Activated naive CD8-positive, alpha-beta T cell treated with anti-CD3 and anti-CD28 coated beads, Interleukin-2, amount 10 ng/mL, durations not matched to agents 7 days and 5 days (primary cell): ENCODE measurements around the gene CA12. TPM values are rescaled to one million over a fixed set of nuclear protein-coding genes. Genes with fewer than 3 reads are reported as not detected.
"Not testable (repeated sequence)": the region's sequence is repeated elsewhere in the genome, so short reads cannot be mapped to it uniquely, and the experiment has no call there.

Experiments used
- ATAC-seq: fragments of 150-1000 bp; cut with Tn5 transposase; one replicate; pipeline ENCODE4 v1.10.0; 2021; ENCODE audit warnings: low read depth, moderate library complexity
- POLR2A ChIA-PET: fragments of 350-600 bp; sonication (Branson Sonifier 250); formaldehyde crosslinking; loops from one replicate; lab custom pipeline; 2021; ENCODE audit warnings: antibody characterized with exemption; lab: Charles Lee
- DNase-seq: peaks from one replicate; pipeline ENCODE4 v3.0.0; 2021
- H3K27ac Mint-ChIP-seq: one replicate; pipeline ENCODE4 v1.8.0; 2022; ENCODE audit warnings: mild to moderate bottlenecking, mixed read lengths
- H3K27me3 Mint-ChIP-seq: one replicate; pipeline ENCODE4 v1.8.0; 2022; ENCODE audit warnings: mild to moderate bottlenecking, moderate library complexity, mixed read lengths
- H3K36me3 Mint-ChIP-seq: one replicate; pipeline ENCODE4 v1.8.0; 2021; ENCODE audit warnings: mild to moderate bottlenecking, mixed read lengths
- H3K4me1 Mint-ChIP-seq: one replicate; pipeline ENCODE4 v1.8.0; 2021; ENCODE audit warnings: mixed read lengths
- H3K4me3 Mint-ChIP-seq: one replicate; pipeline ENCODE4 v1.8.0; 2022; ENCODE audit warnings: mild to moderate bottlenecking, moderate library complexity, mixed read lengths
- H3K9me3 Mint-ChIP-seq: one replicate; pipeline ENCODE4 v1.8.0; 2021; ENCODE audit warnings: mixed read lengths
- total RNA-seq, 2 experiments: library from RNA; stranded (reverse); gene quantifications; one replicate each; pipeline ENCODE4 v1.2.3, GENCODE V29; 2021

Gene CA12
- total RNA-seq, 2 experiments from 2014 or later = not detected

DNA sequence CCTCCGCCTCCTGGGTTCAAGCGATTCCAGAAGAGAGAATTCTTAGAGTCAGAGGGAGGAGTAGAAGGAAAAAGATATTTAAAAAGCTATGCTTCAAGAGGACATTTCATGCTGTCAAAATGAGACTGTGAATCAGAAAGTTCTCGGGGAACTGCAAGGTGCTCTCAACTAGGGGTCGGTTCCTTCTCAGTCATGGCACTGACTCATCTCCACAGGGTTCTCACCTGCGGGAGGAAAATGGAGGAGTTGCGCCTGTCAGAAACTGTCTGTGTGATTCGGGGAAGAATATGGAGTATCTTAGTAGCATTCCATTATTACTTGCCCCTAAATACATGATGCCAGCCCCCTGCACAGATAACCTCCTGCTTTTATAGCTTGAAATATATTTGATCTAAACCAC is 56.9 kb downstream of the CA12 start:
- no peaks in the 10 kb centered on the region for H3K4me1 Mint-ChIP-seq
- H3K27me3 Mint-ChIP-seq = peaks cover 7% of the 10 kb centered on the region
- H3K27ac Mint-ChIP-seq = no peak overlapping the region
- POLR2A ChIA-PET = no interaction called here
- no peak for DNase-seq
- ATAC-seq = no peak
- no peak overlapping the region for H3K4me3 Mint-ChIP-seq
- H3K9me3 Mint-ChIP-seq = no peaks in the 10 kb centered on the region
- H3K36me3 Mint-ChIP-seq = no peaks in the 10 kb centered on the region

DNA sequence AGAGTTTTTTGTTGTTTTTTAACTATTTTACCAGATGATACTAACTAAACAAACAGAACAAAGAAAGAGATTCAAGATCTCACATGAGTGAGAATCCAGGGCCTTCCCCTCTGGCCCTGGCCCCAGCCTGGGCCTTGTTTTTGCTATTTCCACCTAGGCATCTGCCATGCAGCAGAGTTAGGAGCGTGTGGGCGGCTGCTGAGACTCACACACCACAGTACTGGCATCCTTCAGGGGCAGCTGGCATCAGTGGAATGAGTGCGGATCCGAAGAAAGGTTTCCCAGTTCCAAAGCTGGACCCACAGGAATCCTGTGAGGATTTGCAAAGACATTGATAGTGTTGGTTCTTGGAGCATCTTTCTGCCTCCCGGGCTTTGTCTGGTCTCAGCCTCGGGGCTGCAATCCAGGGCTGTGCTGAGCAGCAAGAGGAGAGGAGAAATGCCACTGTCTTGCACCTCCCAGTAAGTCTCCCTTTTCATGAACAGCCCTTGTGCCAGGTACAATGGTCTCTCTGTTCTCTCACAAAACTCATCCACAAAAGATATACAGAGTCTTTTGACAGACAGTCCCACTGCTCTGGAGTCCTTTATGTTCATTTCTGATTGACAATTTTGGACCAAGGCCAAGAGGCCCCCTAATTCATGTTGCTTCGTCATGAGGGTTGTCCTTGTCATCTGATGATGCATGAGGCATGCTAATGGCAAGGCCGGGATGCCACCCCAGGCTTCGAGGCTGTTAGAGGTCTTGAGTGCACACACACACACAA is 57.7 kb downstream of the CA12 start:
- Mint-ChIP-seq H3K4me1 (no peaks in the 10 kb centered on the region), H3K27me3 (peaks cover 7% of the 10 kb centered on the region), H3K27ac (no peak overlapping the region), H3K9me3 (no peaks in the 10 kb centered on the region), H3K36me3 (no peaks in the 10 kb centered on the region), H3K4me3 (no peak overlapping the region)
- no peak for ATAC-seq
- no peak for DNase-seq
- POLR2A ChIA-PET = no interaction called here

DNA sequence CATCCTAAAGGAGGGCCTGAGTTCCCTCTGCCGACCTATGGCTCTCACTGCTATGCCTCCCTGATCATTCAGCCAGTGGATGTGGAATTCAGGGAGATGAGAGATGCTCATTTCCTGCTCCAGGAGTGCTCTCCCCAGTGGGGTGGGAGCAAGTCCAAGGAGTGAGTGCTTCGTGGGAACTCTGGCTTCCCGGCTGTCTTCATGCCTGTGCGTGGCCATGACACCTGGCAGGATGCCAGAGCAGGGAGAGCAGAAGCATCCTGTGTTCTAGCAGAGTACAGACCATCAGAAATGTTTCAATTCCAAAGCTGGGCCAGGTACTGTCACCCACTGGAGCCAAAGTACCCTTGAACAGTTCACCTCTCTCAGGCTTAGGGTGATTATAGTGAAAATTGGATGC is 59.1 kb downstream of the CA12 start:
- Mint-ChIP-seq H3K27ac (no peak overlapping the region), H3K9me3 (no peaks in the 10 kb centered on the region), H3K27me3 (peaks cover 8% of the 10 kb centered on the region), H3K36me3 (no peaks in the 10 kb centered on the region), H3K4me3 (no peak overlapping the region), H3K4me1 (no peaks in the 10 kb centered on the region)
- ATAC-seq = no peak
- no peak for DNase-seq
- POLR2A ChIA-PET = no interaction called here

DNA sequence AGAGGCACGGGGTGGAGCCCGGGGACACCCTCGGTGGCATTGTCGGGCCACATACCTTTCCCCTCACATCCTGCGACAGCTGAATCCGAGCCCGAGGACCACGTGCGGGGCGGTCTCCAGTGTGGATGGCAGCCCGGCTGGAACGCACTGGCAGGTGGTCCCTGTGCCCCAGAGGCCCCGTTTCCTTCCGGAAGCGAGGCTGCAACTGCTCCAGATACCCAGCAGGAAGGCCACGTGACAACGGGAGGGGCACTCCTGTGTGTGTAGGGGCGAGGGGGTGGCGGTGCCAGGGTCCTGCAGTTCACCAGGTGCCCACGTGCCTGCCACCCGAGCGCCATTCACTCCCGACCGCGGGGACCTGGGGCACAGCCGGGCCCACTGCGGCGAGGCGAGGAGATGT is 60.2 kb downstream of the CA12 start:
- POLR2A ChIA-PET = no interaction called here
- peaks cover 11% of the 10 kb centered on the region for H3K27me3 Mint-ChIP-seq
- no peaks in the 10 kb centered on the region for H3K4me1 Mint-ChIP-seq
- H3K36me3 Mint-ChIP-seq = no peaks in the 10 kb centered on the region
- no peaks in the 10 kb centered on the region for H3K9me3 Mint-ChIP-seq
- ATAC-seq (no peak), DNase-seq (no peak)
- no peak overlapping the region for H3K27ac Mint-ChIP-seq
- no peak overlapping the region for H3K4me3 Mint-ChIP-seq

DNA sequence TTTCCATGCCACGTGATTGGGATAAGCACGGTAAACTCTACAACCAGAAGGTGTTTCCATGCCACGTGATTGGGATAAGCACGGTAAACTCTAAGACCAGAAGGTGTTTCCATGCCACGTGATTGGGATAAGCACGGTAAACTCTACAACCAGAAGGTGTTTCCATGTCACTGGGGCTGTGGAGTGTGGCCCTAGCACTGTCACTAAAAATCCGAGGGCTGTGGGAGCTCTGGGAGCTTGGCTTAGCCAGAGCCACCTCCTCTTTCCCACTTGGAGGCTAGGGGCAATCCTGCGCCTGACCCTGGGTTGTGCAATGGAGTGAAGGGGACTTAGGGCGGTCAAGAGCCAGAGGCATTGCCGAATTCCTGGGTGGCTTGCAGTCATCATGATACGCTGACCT is 60.7 kb downstream of the CA12 start:
- ATAC-seq, H3K4me1 Mint-ChIP-seq, H3K27ac Mint-ChIP-seq, H3K9me3 Mint-ChIP-seq, H3K36me3 Mint-ChIP-seq, DNase-seq, H3K4me3 Mint-ChIP-seq, POLR2A ChIA-PET: not testable (repeated sequence)
- H3K27me3 Mint-ChIP-seq = peaks cover 11% of the 10 kb centered on the region

DNA sequence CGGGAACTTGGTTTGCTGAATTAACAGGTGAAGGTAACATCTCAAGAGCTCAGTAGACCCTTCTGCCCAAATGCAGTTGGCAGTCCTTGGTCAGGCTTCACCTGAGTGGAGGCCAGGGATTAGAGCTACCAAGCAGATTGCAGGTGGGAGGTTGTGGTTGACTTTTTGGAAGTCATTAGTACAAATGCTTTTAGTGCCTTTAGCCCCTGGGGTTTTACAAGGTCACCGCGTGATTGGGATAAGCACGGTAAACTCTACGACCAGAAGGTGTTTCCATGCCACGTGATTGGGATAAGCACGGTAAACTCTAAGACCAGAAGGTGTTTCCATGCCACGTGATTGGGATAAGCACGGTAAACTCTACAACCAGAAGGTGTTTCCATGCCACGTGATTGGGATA is 61.2 kb downstream of the CA12 start:
- H3K4me1 Mint-ChIP-seq, H3K4me3 Mint-ChIP-seq, DNase-seq, H3K9me3 Mint-ChIP-seq, ATAC-seq, H3K36me3 Mint-ChIP-seq, H3K27me3 Mint-ChIP-seq: not testable (repeated sequence)
- H3K27ac Mint-ChIP-seq = peak overlapping the region; percentile 8
- POLR2A ChIA-PET = interaction anchor here (0.5 kb wide), 1 partner anchor 85 kb away, joined by 4 read pairs; no protein-coding TSS in a partner anchor

DNA sequence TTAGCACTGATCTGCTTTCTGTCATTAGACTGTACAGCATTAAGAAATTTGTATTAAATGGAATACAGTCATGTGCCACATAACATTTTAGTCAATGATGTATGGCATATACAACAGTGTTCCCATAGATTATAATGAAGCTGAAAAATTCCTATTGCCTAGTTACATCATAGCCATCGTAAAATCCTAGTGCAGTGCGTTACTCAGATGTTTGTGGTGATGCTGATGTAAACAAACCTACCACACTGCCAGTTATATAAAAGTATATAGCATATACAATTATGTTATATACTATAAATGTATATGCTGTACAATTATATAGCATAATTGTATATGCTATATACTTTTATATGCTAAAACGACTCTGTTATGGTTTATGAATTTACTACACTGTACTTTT is 62.6 kb downstream of the CA12 start:
- no peaks in the 10 kb centered on the region for H3K4me1 Mint-ChIP-seq
- peaks cover 9% of the 10 kb centered on the region for H3K27me3 Mint-ChIP-seq
- no peaks in the 10 kb centered on the region for H3K9me3 Mint-ChIP-seq
- no peaks in the 10 kb centered on the region for H3K36me3 Mint-ChIP-seq
- H3K27ac Mint-ChIP-seq = no peak overlapping the region
- ATAC-seq = no peak
- POLR2A ChIA-PET = no interaction called here
- no peak for DNase-seq
- H3K4me3 Mint-ChIP-seq = no peak overlapping the region

DNA sequence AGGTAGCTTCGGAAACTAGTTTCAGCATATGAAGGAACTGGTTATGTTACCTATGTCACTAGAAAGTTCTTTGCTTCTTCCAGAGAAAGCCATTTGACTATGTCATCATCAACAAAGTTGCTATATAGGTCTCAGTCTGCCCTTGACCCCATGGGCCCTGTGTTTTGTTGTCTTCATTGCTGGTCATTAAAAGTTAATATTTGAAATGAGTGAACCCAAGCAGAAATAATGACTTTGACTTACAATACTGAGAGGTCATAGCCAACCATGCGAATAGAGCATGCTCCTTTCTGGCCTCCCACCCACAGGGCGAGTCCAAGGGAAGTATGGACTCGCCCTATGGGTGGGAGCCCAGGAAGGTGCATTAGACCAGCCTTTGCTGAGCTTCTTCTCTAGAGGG is 63.3 kb downstream of the CA12 start:
- no peak overlapping the region for H3K4me3 Mint-ChIP-seq
- H3K36me3 Mint-ChIP-seq = no peaks in the 10 kb centered on the region
- ATAC-seq (no peak), DNase-seq (no peak)
- H3K27ac Mint-ChIP-seq = no peak overlapping the region
- peaks cover 9% of the 10 kb centered on the region for H3K27me3 Mint-ChIP-seq
- POLR2A ChIA-PET = no interaction called here
- no peaks in the 10 kb centered on the region for H3K9me3 Mint-ChIP-seq
- no peaks in the 10 kb centered on the region for H3K4me1 Mint-ChIP-seq

DNA sequence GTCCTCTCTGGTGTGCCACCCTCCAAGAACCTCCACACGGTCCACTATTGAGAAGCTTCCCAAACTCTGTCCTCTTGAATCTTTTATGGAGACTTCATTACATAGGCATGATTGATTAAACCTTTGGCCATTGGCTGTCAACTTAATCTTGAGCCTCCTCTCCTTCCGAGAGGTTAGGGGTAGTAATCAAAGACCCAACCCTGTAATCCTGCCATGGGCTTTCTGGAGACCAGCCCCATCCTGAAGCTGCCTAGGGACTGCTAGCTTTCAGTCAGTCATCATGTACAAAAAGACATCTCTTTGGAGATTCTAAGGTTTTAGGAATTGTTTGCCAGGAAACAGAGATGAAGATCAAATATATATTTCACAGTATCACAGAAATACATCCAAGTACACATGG is 67.2 kb downstream of the CA12 start:
- no peak overlapping the region for H3K4me3 Mint-ChIP-seq
- no peaks in the 10 kb centered on the region for H3K9me3 Mint-ChIP-seq
- H3K27me3 Mint-ChIP-seq = peaks cover 7% of the 10 kb centered on the region
- no peaks in the 10 kb centered on the region for H3K4me1 Mint-ChIP-seq
- DNase-seq (no peak), ATAC-seq (no peak)
- H3K27ac Mint-ChIP-seq = no peak overlapping the region
- H3K36me3 Mint-ChIP-seq = peaks cover 3% of the 10 kb centered on the region
- POLR2A ChIA-PET = no interaction called here

DNA sequence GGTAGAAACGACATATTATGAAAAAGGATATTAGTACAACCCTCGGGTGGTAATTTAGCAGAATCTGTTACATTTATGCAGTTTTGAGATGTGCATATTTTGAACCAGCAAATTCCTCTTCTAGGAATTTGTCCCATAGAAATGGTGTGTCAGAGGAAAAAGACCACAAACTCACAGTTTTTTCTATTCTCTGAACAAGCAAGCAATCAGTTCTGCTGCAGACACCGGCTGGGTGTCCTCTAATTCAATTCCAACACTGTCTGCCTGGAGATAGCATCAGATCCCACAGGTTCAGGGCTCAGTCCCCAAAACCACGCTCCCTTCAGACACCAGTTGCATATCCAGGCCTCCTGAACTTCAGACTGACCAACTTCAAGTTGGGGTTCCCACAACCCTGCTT is 67.8 kb downstream of the CA12 start:
- H3K27me3 Mint-ChIP-seq = peaks cover 7% of the 10 kb centered on the region
- DNase-seq = no peak
- POLR2A ChIA-PET = no interaction called here
- ATAC-seq = no peak
- peaks cover 3% of the 10 kb centered on the region for H3K36me3 Mint-ChIP-seq
- no peak overlapping the region for H3K27ac Mint-ChIP-seq
- no peaks in the 10 kb centered on the region for H3K9me3 Mint-ChIP-seq
- no peak overlapping the region for H3K4me3 Mint-ChIP-seq
- H3K4me1 Mint-ChIP-seq = no peaks in the 10 kb centered on the region

DNA sequence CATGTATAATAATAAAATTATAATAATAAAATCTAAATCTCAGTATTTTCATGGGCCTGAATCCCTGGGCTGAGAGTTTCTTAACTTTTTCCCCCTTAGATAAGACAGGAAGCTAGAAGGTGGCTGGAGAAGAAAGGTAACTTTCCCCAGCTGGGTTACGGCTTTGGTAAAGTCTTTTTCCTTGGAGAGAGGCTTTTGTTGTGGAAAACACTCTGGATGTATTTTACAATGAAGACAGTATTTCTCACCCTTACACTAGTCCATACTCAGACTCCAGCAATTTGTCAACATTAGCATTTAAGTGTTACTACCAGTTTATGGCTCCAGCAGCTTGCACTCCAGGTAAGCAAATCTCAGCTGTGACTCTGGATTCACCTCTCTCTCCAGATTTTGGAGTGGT is 69.4 kb downstream of the CA12 start:
- no peak overlapping the region for H3K27ac Mint-ChIP-seq
- POLR2A ChIA-PET = interaction anchor here (0.6 kb wide), 1 partner anchor 750 kb away, joined by 4 read pairs; no protein-coding TSS in a partner anchor
- no peak for DNase-seq
- H3K9me3 Mint-ChIP-seq = no peaks in the 10 kb centered on the region
- H3K36me3 Mint-ChIP-seq = peaks cover 3% of the 10 kb centered on the region
- no peak overlapping the region for H3K4me3 Mint-ChIP-seq
- peaks cover 4% of the 10 kb centered on the region for H3K27me3 Mint-ChIP-seq
- no peak for ATAC-seq
- H3K4me1 Mint-ChIP-seq = no peaks in the 10 kb centered on the region

DNA sequence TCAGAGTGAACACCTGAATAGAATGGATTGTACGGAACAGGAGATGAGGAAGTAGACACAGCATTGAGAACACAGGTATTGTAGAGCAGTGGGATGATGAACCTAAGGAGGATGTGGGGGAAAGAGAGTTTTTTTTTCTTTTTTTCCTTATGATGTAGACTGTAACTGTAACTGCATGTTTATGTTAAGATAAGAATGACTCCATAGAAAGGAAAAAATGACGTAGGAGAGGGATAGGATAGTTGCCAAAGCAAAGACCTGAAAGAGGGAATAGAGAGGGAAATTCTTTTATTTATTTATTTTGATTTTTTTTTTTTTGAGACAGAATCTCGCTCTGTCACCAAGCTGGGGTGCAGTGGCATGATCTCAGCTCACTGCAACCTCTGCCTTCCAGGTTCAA is 71.0 kb downstream of the CA12 start:
- POLR2A ChIA-PET = no interaction called here
- Mint-ChIP-seq H3K4me3 (no peak overlapping the region), H3K9me3 (no peaks in the 10 kb centered on the region), H3K4me1 (no peaks in the 10 kb centered on the region), H3K27ac (no peak overlapping the region), H3K36me3 (peaks cover 3% of the 10 kb centered on the region), H3K27me3 (peaks cover 3% of the 10 kb centered on the region)
- DNase-seq (no peak), ATAC-seq (no peak)

DNA sequence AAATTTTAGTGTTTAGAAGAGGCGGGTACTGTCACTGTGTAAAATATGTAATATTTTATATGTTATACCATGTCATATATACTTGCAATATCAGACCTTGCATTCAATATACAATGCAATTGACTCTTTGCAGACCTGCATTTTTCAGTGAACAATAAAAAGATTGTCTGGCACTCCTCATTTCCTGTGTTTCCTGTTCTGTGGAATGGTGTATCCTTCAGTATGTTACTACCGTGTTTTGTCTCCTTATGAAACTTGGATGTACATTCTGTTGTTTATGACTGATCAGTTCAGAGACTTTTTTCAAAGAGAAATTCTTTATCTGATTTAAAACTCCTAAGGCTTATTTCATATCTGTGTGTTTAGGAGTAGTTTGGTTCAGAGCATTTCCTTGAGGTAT is 72.7 kb downstream of the CA12 start:
- H3K9me3 Mint-ChIP-seq = no peaks in the 10 kb centered on the region
- no peaks in the 10 kb centered on the region for H3K4me1 Mint-ChIP-seq
- no peak for ATAC-seq
- DNase-seq = no peak
- H3K27me3 Mint-ChIP-seq = no peaks in the 10 kb centered on the region
- peaks cover 3% of the 10 kb centered on the region for H3K36me3 Mint-ChIP-seq
- H3K4me3 Mint-ChIP-seq = no peak overlapping the region
- H3K27ac Mint-ChIP-seq = no peak overlapping the region
- POLR2A ChIA-PET = no interaction called here

DNA sequence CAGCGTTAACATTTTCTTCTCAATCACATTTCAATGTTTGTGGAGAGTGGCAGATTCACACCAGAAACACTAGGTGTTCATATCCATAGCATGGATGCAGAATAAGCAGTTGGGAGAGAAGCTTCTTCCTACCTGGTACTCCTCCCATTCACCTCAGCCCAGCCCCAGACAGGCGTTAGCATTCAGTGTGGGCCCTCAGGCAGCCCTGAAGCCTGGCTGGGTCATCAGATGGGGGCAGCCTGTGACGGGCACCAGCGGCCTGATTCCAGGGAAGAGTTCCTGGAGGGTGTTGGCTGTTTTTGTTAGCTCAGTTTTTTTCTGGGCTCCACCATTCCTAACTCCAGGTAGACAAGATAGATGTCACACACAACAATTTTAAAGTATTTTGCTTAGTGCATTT is 73.2 kb downstream of the CA12 start:
- Mint-ChIP-seq H3K4me1 (no peaks in the 10 kb centered on the region), H3K27ac (no peak overlapping the region), H3K27me3 (no peaks in the 10 kb centered on the region), H3K4me3 (no peak overlapping the region), H3K9me3 (no peaks in the 10 kb centered on the region), H3K36me3 (peaks cover 3% of the 10 kb centered on the region)
- POLR2A ChIA-PET = no interaction called here
- ATAC-seq (no peak), DNase-seq (no peak)
